Endometrial microvascular endothelial cells (primary cell): ENCODE measurements around the gene H6PD. TPM values are rescaled to one million over a fixed set of nuclear protein-coding genes. Genes with fewer than 3 reads are reported as not detected.

Experiments
- in situ Hi-C: cut with HindIII; loops from 2 replicates; pipeline ENCODE4 v1.10.0; 2017; ENCODE audit warnings: low sequenced_read_pairs, low pct_unique_long_range_greater_than_20kb; ENCODE audit errors: inconsistent ontology term
- total RNA-seq: library from RNA; depleted of rRNA; stranded (reverse); fragments of >200 nt; gene quantifications from one replicate; pipeline ENCODE4 v1.2.3, GENCODE V29; 2015; ENCODE audit errors: inconsistent ontology term

H6PD gene
- total RNA-seq, 1 donor from 2014 or later, result 22.4 TPM

GRCh38 chr1:9204156-9204720, 30.3 kb upstream of the H6PD start:
- in situ Hi-C loops, result no loop called here

DNA sequence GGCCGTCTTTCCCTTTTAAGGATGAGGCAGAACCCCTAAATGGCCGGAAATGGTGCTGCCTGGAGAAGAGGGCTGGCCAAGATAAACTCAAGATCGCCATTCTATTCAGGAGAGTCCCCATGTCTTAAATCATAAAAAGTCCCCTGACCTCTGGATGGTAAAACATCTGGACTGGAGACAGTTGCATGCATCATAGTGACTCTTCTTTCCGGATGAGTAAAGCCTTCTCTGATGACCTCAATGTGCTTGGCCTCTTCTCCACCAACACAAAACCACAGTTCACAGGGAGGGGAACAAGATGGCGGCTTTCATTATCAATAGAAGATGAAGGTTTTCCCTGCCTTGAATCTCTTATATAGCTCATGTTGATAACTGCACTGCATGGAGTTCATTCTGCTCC, 27.5 kb upstream of the H6PD start:
- in situ Hi-C loops, result no loop called here

DNA sequence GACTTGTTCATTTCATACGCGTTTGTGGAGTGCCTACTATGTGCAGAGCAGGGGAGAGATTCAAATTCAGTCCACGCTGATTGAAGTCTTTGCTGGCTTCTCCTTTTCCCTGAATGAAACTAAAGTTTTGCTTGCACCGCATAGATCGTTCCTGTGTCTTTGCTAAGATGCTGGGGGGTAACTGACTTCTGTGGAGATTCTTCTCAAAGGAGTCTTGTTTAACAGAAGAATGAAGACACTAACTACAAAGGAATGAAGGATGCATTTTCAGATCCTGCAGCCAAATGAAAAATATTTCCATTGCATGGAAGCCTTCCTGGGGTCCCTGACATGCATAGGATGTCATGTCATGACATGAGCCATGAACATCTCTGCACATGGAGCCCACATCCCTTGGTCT, 26.9 kb upstream of the H6PD start:
- in situ Hi-C loops, result no loop called here

DNA sequence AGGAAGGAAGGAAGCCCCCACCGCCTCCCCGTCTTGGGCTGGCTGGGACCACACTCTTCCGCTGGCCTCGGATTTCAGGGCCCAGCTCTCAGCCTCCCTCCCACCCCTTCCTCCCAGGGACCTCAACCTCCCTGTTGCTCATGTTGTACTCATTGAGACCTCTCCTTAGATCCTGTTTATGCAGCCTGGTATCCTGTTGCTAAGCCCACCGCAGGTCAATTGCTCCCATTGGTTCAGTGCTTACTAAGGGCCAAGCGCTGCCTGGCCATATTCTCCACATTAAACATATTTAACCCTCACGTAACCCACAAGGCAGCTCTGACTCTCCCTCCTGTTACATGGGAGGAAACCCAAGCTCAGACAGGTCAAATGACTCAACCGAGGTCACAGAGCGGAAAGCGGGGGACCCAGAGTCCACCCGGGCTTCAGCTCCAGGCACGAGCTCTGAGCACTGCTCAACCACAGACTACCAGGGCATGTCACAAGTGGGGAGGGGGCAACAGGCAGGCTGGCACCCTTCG, 23.2 kb upstream of the H6PD start:
- in situ Hi-C loops, result no loop called here

DNA sequence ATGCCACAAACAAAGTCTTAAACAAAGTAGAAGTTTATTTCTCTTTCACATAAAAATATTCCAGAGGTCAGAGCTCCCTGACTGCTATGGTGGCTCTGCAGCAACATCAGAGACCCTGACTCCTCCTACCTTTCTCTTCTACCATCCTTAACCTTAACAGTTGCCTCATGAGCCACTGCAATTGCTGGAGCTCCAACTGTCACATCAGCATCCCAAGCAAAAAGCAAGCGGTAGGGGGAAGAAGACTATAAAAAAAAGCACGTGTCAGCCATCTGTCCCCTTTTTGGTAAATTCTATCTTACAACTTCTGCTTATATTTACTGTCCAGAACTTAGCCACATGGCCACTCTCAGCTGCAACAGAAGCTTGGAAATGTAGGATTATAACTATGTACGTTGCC, 21.8 kb upstream of the H6PD start:
- in situ Hi-C loops, result no loop called here

DNA sequence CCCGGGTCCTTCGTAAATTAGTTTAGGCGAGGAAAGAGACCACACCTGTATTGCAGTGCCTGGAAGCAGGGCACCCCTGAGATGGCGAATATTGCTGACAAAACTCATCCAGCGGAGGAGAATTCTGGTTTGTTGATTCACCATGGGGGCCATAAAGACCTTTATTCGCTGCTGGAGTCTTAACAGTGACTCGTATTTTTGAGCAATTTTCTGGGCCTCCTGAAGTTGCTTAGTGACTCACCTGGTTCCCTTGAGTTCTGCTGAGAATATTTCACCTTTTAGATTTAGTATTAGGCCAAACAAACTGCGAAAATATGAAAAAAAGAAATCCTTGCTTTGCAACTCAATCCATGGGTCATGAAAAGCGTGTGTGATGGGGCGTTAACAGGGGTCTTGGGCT, 20.6 kb upstream of the H6PD start:
- in situ Hi-C loops, result no loop called here

GRCh38 chr1:9218917-9219316, 15.7 kb upstream of the H6PD start:
- in situ Hi-C loops, result no loop called here

- in situ Hi-C loops, result no loop called here
These were observed 11.5 kb upstream of the H6PD start for GRCh38 chr1:9222846-9223625.

DNA sequence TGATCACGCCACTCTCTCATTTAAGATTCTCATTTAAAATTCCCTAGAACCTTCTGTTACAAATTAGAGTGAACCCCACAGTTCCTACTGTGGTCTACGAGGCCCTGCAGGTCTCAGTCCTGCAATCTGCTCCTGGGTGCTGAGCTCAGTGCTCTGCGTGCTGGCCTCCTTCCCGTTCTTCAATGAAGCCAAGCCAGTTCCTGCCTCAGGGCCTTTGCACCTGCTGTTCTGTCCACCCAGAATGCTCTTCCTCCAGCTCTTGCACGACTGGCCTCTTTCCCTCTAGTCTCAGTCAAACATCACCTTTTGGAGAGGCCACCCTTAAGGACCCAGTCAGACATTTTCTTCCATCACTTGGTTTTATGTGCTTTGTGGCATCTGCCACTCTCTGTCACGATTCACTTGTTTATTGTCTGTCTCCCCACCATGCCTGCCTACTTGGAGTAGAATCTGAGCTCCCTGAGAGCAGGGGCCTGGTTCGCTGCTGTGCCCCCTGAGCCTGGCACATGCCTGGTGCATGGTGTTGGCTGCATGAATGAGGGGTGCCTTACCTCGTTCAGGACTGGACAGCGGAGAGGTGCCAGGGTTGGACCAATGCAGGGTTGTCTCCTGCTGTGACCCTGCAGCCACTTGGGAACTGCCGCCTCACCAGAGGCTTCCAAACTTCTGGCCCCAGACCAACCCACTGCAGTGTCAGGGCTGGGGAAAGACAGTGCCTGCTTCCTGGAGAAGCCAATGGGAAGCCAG, 9.7 kb upstream of the H6PD start:
- in situ Hi-C loops, result no loop called here

DNA sequence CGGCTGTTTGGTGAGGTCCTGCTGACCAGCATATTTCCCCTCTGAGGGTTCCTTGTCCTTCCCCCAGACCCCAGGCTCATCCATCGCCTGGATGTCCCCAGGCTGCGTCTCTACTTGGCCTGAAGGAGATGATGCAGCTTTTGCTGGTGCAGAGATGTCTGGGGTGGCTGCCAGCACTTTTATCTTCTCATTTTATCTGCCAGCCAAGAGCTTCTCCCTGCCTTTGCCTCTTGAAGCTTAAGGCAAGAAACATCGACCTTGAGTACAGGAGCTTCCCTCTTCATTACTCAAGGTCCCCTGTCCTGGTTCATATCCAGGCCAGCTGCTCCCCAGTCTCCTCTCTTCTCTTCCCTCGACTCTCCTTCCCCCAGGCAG, 9.2 kb upstream of the H6PD start:
- in situ Hi-C loops, result no loop called here

- in situ Hi-C loops, result no loop called here
These were observed 6.0 kb upstream of the H6PD start for GRCh38 chr1:9228609-9229008.

DNA sequence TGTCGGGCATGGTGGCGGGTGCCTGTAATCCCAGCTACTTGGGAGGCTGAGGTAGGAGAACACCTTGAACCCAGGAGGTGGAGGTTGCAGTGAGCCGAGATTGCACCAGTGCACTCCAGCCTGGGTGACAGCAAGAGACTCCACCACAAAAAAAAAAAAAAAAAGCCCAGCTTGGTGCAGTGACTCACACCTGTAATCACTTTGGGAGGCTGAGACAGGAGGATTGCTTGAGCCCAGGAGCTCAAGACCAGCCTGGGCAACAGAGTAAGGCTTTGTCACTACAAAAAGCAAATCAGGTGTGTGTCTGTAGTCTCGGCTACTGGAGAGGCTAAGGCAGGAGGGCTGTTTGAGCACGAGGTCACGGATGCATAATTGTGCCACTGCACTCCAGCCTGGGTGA, 5.0 kb upstream of the H6PD start:
- in situ Hi-C loops, result no loop called here

- in situ Hi-C loops, result no loop called here
These were observed 3.6 kb upstream of the H6PD start for GRCh38 chr1:9230869-9231533.

DNA sequence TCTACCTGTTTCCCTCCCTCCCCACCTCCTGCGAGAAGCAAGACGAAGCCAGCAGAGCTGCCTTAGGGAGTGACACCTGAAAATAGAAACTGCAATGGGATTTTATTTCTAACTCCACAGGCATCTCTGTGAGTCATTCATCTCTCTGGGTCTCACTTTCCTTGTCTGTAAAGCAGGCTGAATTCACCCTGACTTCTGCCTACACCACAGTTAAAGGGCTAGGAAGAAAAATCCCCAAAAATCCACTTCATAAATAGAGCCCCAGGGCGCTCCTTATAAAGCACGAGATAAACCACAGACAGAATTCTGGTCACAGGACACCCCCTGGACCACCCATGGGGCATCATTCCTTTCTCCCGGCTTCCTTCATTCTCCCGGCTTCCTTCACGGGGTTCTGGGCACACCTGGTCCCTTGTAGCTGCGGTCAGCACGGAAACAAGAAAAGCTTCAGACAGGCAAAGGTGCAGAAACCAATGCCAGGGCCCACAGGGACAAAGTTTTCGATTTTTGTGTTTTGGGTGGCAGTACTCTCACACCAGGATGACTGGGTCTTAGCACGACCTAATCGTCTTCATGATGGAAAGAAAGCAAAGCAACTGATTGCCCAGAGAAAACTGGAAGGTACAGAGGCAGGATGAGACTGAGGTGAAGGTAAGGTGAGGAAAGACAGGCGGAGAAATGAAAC, 2.8 kb upstream of the H6PD start:
- in situ Hi-C loops, result no loop called here

GRCh38 chr1:9233241-9233941, 1.2 kb upstream of the H6PD start:
- in situ Hi-C loops, result no loop called here

DNA sequence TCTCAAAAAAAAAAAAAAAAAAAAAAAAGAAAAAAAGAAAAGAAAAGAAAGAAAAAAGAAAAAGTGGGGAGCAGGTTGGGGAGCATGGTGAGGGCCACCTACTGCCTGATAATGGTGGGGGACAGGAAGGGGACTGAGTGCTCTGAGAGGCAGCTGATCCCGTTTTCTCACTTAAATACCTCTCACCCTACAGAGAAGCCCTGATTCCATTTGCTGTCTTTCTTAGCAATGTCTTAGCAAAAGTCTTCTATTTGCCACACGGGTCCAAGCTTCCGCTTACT, 692 bp upstream of the H6PD start:
- in situ Hi-C loops, result no loop called here

GRCh38 chr1:9235096-9235459, 504 bp downstream of the H6PD start:
- in situ Hi-C loops, result no loop called here

DNA sequence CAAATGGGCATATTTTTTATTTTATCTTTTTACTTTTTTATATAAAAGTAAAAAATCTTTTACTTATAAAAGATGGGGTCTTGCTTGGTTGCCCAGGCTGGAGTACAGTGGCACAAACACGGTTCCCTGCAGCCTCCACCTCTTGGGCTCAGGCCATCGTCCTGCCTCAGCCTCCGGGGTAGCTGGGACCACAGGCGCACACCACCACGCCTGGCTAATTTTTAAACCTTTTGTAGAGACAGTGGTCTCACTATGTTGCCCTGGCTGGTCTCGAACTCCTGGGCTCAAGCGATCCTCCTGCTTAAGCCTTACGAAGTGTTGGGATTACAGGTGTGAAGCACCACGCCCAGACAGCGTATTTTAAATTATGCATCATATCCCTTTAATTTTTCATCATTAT, 986 bp downstream of the H6PD start:
- in situ Hi-C loops, result no loop called here

DNA sequence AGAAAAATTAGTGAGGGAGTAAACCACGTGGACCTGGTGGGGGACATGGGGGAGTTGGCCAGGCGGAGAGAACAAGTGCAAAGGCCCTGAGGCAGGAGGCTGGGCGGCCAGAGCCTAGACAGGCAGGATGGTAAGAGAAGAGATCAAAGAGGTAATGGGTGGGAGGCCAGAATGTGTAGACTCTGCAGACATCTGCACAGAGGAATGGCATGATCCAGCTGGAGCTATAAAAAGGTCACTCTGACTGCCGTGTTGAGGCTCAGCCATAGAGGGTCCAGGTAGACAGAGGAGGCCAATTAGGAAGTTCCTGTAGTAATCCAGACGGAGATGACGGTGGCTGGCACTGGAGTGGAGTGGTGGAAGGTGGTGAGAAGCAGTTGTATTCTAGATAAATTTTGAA, 3.6 kb downstream of the H6PD start:
- in situ Hi-C loops, result no loop called here
